ENCODE results near the gene EFCAB6.

Gene EFCAB6

DNA sequence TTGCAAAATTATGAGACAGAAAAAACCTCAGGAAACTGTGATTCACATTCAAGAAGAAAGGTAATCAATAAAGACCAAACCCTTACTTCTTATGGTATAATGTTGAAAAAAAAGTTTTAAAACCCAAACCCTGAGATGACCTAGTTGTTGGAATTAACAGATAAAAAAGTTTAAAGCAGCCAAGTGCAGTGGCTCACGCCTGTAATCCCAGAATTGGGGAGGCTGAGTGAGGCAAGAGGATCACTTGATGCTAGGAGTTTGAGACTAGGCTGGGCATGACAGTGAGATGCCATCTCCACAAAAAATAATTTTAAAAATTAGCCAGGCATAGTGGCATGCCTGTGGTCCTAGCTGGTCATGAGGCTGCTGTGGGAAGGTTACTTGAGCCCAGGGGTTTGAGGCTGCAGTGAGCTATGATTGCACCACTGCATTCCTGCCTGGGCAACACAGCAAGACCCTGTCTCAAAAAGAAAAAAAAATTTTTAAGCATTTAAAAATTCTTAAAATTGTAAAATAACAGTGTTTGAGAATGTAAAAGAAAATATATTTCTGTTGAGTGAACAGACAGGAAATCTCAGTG is 85.1 kb downstream of the EFCAB6 start:
- no peak for ATAC-seq
- TF ChIP-seq ISL1 (CRISPR knock-in tag; IDR thresholded peaks at IDR 0.05), result no peak

- peak; percentile 25 for ATAC-seq
- no peak for TF ChIP-seq ZFP3 (CRISPR knock-in tag; IDR thresholded peaks at IDR 0.05)
- TF ChIP-seq TCF4 (CRISPR knock-in tag; IDR thresholded peaks at IDR 0.05; ENCODE audit: borderline replicate concordance), result no peak
- no peak for TF ChIP-seq TOX (CRISPR knock-in tag; IDR thresholded peaks at IDR 0.05; ENCODE audit: borderline replicate concordance)
- TF ChIP-seq ESRRG (CRISPR knock-in tag; IDR thresholded peaks at IDR 0.05), result no peak
- no peak for TF ChIP-seq ZFP30 (CRISPR knock-in tag; IDR thresholded peaks at IDR 0.05)
- no peak for TF ChIP-seq SNAI2 (CRISPR knock-in tag; IDR thresholded peaks at IDR 0.05)
- no peak for TF ChIP-seq ZNF70 (CRISPR knock-in tag; IDR thresholded peaks at IDR 0.05)
- no peak for TF ChIP-seq RARB (CRISPR knock-in tag; IDR thresholded peaks at IDR 0.05)
Measured at GRCh38 chr22:43726322-43726721, 85.8 kb downstream of the EFCAB6 start.

- peak; percentile 82 for ATAC-seq
- no peak for TF ChIP-seq SNAI2 (CRISPR knock-in tag; IDR thresholded peaks at IDR 0.05)
- TF ChIP-seq ZFP3 (CRISPR knock-in tag; IDR thresholded peaks at IDR 0.05), result no peak
- TF ChIP-seq TSHZ2 (CRISPR knock-in tag; IDR thresholded peaks at IDR 0.05), result no peak
- TF ChIP-seq ZNF70 (CRISPR knock-in tag; IDR thresholded peaks at IDR 0.05), result no peak
- no peak for TF ChIP-seq ZNF8 (CRISPR knock-in tag; IDR thresholded peaks at IDR 0.05)
Measured at GRCh38 chr22:43723816-43724215, 88.3 kb downstream of the EFCAB6 start.

GRCh38 chr22:43722444-43722843 is 89.7 kb downstream of the EFCAB6 start:
- TF ChIP-seq ESRRG (CRISPR knock-in tag; IDR thresholded peaks at IDR 0.05) (no peak), POU6F1 (CRISPR knock-in tag; IDR thresholded peaks at IDR 0.05; ENCODE audit: borderline replicate concordance, low read depth) (no peak)
- ATAC-seq, result no peak

- ATAC-seq, result no peak
- TF ChIP-seq ISL1 (CRISPR knock-in tag; IDR thresholded peaks at IDR 0.05), result no peak
- no peak for TF ChIP-seq TOX (CRISPR knock-in tag; IDR thresholded peaks at IDR 0.05; ENCODE audit: borderline replicate concordance)
- TF ChIP-seq ZFP3 (CRISPR knock-in tag; IDR thresholded peaks at IDR 0.05), result no peak
- TF ChIP-seq PATZ1 (CRISPR knock-in tag; IDR thresholded peaks at IDR 0.05; ENCODE audit: borderline replicate concordance), result no peak
- no peak for TF ChIP-seq ZC3H10 (CRISPR knock-in tag; IDR thresholded peaks at IDR 0.05)
- no peak for TF ChIP-seq GLIS3 (CRISPR knock-in tag; IDR thresholded peaks at IDR 0.05)
- TF ChIP-seq SNAI2 (CRISPR knock-in tag; IDR thresholded peaks at IDR 0.05), result no peak
- TF ChIP-seq, protein P1, sequence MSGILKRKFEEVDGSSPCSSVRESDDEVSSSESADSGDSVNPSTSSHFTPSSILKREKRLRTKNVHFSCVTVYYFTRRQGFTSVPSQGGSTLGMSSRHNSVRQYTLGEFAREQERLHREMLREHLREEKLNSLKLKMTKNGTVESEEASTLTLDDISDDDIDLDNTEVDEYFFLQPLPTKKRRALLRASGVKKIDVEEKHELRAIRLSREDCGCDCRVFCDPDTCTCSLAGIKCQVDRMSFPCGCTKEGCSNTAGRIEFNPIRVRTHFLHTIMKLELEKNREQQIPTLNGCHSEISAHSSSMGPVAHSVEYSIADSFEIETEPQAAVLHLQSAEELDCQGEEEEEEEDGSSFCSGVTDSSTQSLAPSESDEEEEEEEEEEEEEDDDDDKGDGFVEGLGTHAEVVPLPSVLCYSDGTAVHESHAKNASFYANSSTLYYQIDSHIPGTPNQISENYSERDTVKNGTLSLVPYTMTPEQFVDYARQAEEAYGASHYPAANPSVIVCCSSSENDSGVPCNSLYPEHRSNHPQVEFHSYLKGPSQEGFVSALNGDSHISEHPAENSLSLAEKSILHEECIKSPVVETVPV (CRISPR knock-in tag; IDR thresholded peaks at IDR 0.05), result no peak
- TF ChIP-seq ZNF565 (CRISPR knock-in tag; conservative IDR thresholded peaks at IDR 0.05; ENCODE audit: low read depth), result no peak
- TF ChIP-seq ESRRG (CRISPR knock-in tag; IDR thresholded peaks at IDR 0.05), result no peak
- no peak for TF ChIP-seq ZFP30 (CRISPR knock-in tag; IDR thresholded peaks at IDR 0.05)
- no peak for TF ChIP-seq POU6F1 (CRISPR knock-in tag; IDR thresholded peaks at IDR 0.05; ENCODE audit: borderline replicate concordance, low read depth)
- TF ChIP-seq ARNTL (CRISPR knock-in tag; IDR thresholded peaks at IDR 0.05; ENCODE audit: borderline replicate concordance, low read depth), result no peak
- TF ChIP-seq OSR1 (CRISPR knock-in tag; IDR thresholded peaks at IDR 0.05), result no peak
- TF ChIP-seq CSDC2 (CRISPR knock-in tag; IDR thresholded peaks at IDR 0.05), result no peak
- TF ChIP-seq TSHZ2 (CRISPR knock-in tag; IDR thresholded peaks at IDR 0.05), result no peak
- TF ChIP-seq TCF4 (CRISPR knock-in tag; IDR thresholded peaks at IDR 0.05; ENCODE audit: borderline replicate concordance), result no peak
- TF ChIP-seq ZNF8 (CRISPR knock-in tag; IDR thresholded peaks at IDR 0.05), result no peak
- TF ChIP-seq BACH2 (CRISPR knock-in tag; IDR thresholded peaks at IDR 0.05; ENCODE audit: borderline replicate concordance), result no peak
Measured at GRCh38 chr22:43720716-43721115, 91.4 kb downstream of the EFCAB6 start.

Measured in SK-N-SH treated with all-trans-retinoic acid at 6 μM for 48 hours (cell line).